Naive thymus-derived CD4-positive, alpha-beta T cell (primary cell): ENCODE data around the gene SIRPG. TPM values are rescaled to one million over a fixed set of nuclear protein-coding genes. Genes with fewer than 3 reads are reported as not detected.

ENCODE experiments used
- ATAC-seq: fragments of 150-1000 bp; cut with Tn5 transposase; 2 replicates; pipeline ENCODE4 v1.10.0; 2021; ENCODE audit warnings: mild to moderate bottlenecking, moderate library complexity
- CTCF ChIA-PET: fragments of 350-600 bp; sonication (Branson Sonifier 250); formaldehyde crosslinking; loops from one replicate; lab custom pipeline; 2021; ENCODE audit warnings: antibody characterized with exemption; lab: Charles Lee
- POLR2A ChIA-PET: fragments of 350-600 bp; sonication (Branson Sonifier 250); formaldehyde crosslinking; loops from one replicate; lab custom pipeline; 2021; ENCODE audit warnings: antibody characterized with exemption, inconsistent platforms; lab: Charles Lee
- DNase-seq, 9 donors: peaks; one replicate each; pipeline versions ENCODE4 v3.0.0 to v3.0.0-alpha.2; 2020 to 2022; ENCODE audit warnings: mixed read lengths in 1 of 9
- H3K27ac ChIP-seq: one replicate; pipeline ENCODE4 v1.7.0; 2013; ENCODE audit warnings: mild to moderate bottlenecking, low read depth, low read length, moderate library complexity
- H3K27me3 ChIP-seq, 2 donors: one replicate each; pipeline ENCODE4 v1.7.0; 2013; ENCODE audit warnings: low read length in 2 of 2, mild to moderate bottlenecking in 2 of 2, moderate library complexity in 2 of 2; ENCODE audit not compliant: control insufficient read depth in 2 of 2, insufficient read depth in 2 of 2
- H3K36me3 ChIP-seq, 3 experiments: 1 replicate in 2 of 3; 2 replicates in 1 of 3; pipeline ENCODE4 v1.7.0; 2013; ENCODE audit warnings: low read length in 3 of 3, mild to moderate bottlenecking in 3 of 3, moderate library complexity in 1 of 3; ENCODE audit not compliant: insufficient read depth in 3 of 3, control insufficient read depth in 2 of 3
- H3K4me1 ChIP-seq, 2 donors: one replicate each; pipeline ENCODE4 v1.7.0; 2013; ENCODE audit warnings: low read length in 2 of 2, mild to moderate bottlenecking in 2 of 2, moderate library complexity in 1 of 2; ENCODE audit not compliant: control insufficient read depth in 2 of 2, insufficient read depth in 2 of 2
- H3K4me3 ChIP-seq: 2 replicates; pipeline ENCODE4 v1.7.0; 2013; ENCODE audit warnings: mild to moderate bottlenecking, low read length
- H3K9me3 ChIP-seq, 3 experiments: 1 replicate in 2 of 3; 2 replicates in 1 of 3; pipeline ENCODE4 v1.7.0; 2013; ENCODE audit warnings: low read length in 3 of 3; ENCODE audit not compliant: control insufficient read depth in 2 of 3
- H3K27ac Mint-ChIP-seq, 9 donors: one replicate each; pipeline ENCODE4 v1.8.0; 2020 to 2022; ENCODE audit warnings: mixed read lengths in 9 of 9, mild to moderate bottlenecking in 8 of 9, moderate library complexity in 5 of 9, inconsistent platforms in 2 of 9
- H3K27me3 Mint-ChIP-seq, 5 donors: one replicate each; pipeline ENCODE4 v1.8.0; 2021 to 2022; ENCODE audit warnings: mixed read lengths in 5 of 5, mild to moderate bottlenecking in 1 of 5
- H3K36me3 Mint-ChIP-seq, 5 donors: one replicate each; pipeline ENCODE4 v1.8.0; 2020 to 2022; ENCODE audit warnings: mixed read lengths in 5 of 5, mild to moderate bottlenecking in 3 of 5, inconsistent platforms in 1 of 5
- H3K4me1 Mint-ChIP-seq, 7 donors: one replicate each; pipeline ENCODE4 v1.8.0; 2020 to 2022; ENCODE audit warnings: mixed read lengths in 7 of 7, mild to moderate bottlenecking in 3 of 7, inconsistent platforms in 1 of 7
- H3K4me3 Mint-ChIP-seq, 10 donors: one replicate each; pipeline ENCODE4 v1.8.0; 2020 to 2022; ENCODE audit warnings: mild to moderate bottlenecking in 10 of 10, mixed read lengths in 10 of 10, moderate library complexity in 6 of 10, inconsistent platforms in 2 of 10
- H3K9me3 Mint-ChIP-seq, 11 donors: one replicate each; pipeline ENCODE4 v1.8.0; 2020 to 2022; ENCODE audit warnings: mixed read lengths in 11 of 11, mild to moderate bottlenecking in 4 of 11, inconsistent platforms in 1 of 11, moderate library complexity in 1 of 11
- intact Hi-C, 2 donors: fragments of 100-400 bp; cut with micrococcal nuclease; formaldehyde crosslinking; loops; one replicate each; pipeline ENCODE4 v1.15.1; 2023
- polyA plus RNA-seq, 2 donors: library from polyadenylated mRNA; unstranded; fragments of 300-500 nt; fragmentation: Illumina TruSeq; gene quantifications; one replicate each; pipeline ENCODE4 v1.2.3, GENCODE V29; 2021
- total RNA-seq, 6 experiments: library from RNA in 5 of 6; stranded (reverse) in 5 of 6; gene quantifications; 1 replicate in 5 of 6; 2 replicates in 1 of 6; pipeline ENCODE4 v1.2.3 and lab custom pipeline; 2021 to 2026

The SIRPG gene
- total and polyA plus RNA-seq, 7 experiments from 2014 or later: 25.6 to 198 (median 51.4) TPM

DNA sequence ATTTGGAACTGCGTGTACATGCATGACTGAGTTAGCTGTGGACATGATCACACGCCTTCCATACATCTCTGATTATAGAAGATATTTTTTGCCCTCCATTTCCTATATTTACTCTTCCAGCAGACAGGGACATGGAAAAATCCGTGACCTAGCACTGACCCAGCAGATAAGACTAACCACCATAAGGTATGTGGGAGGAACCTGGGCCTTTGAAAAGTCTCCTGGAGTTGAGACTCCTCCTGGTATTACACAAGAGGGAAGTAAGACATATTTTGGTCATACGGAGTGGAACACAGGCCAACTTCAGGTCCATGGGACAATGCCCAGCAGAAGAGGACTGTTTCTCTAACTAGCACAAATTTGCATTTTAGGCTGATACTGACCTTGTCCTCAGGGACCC, 24.0 kb downstream of the SIRPG start:
- peak overlapping the region in 4 of 10 donors; percentile 14 to 42 (median 20) for H3K4me3 Mint-ChIP-seq
- H3K4me3 ChIP-seq: no peak overlapping the region
- POLR2A ChIA-PET: no interaction called here
- ATAC-seq (no peak), DNase-seq (no peak)
- H3K27me3 Mint-ChIP-seq: no peaks in the 10 kb centered on the region
- CTCF ChIA-PET: no interaction called here
- no peaks in the 10 kb centered on the region for H3K9me3 Mint-ChIP-seq
- no peaks in the 10 kb centered on the region for H3K9me3 ChIP-seq
- intact Hi-C loops: loop anchor here in 1 of 2 donors (1.0 kb wide), 1 partner anchor 8 kb away; no protein-coding TSS in a partner anchor
- peak overlapping the region in 8 of 9 donors; percentile 26 to 94 (median 85) for H3K27ac Mint-ChIP-seq
- peaks cover 29 to 74% (median 46%) of the 10 kb centered on the region in 7 donors for H3K4me1 Mint-ChIP-seq
- peak overlapping the region; percentile 42 for H3K27ac ChIP-seq
- peaks cover 14 to 26% of the 10 kb centered on the region in 2 donors for H3K4me1 ChIP-seq
- peaks cover 0 to 53% (median 20%) of the 10 kb centered on the region in 3 experiments for H3K36me3 ChIP-seq
- H3K36me3 Mint-ChIP-seq: peaks cover 22 to 76% (median 52%) of the 10 kb centered on the region in 5 donors
- H3K27me3 ChIP-seq: no peaks in the 10 kb centered on the region

DNA sequence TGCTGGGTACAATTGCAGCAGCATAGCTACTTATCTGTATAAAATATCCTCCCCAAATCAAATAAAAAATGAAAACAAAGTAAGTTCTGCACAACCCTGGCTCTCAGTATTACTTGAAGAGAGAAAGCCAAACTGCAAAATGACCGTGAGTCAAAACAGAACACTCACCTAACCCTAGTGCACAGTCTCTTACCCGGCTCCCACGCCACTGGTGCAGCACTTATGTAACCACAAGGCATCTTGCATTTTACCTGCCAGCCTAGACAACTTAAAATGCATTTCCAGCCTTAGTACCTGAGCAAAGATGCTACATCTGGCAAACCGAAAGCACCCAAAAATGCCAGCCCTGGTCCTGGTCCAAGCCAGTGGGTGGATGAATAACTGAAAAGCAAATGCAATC, 25.4 kb downstream of the SIRPG start:
- no peaks in the 10 kb centered on the region for H3K9me3 ChIP-seq
- peaks cover 0 to 59% (median 23%) of the 10 kb centered on the region in 3 experiments for H3K36me3 ChIP-seq
- ChIA-PET POLR2A (interaction anchor here (1.3 to 1.4 kb wide), 2 partner anchors 9 to 28 kb away, joined by 3 read pairs; no protein-coding TSS in a partner anchor), CTCF (interaction anchor here (1.0 kb wide), 1 partner anchor 102 kb away, joined by 3 read pairs; no protein-coding TSS in a partner anchor)
- DNase-seq (peak in 1 of 9 donors; percentile 23), ATAC-seq (peak; percentile 34)
- no peaks in the 10 kb centered on the region for H3K27me3 ChIP-seq
- peak overlapping the region; percentile 31 for H3K4me3 ChIP-seq
- H3K4me1 ChIP-seq: peaks cover 14 to 30% of the 10 kb centered on the region in 2 donors
- H3K27ac Mint-ChIP-seq: peak overlapping the region in 8 of 9 donors; percentile 52 to 94 (median 91)
- no peaks in the 10 kb centered on the region for H3K9me3 Mint-ChIP-seq
- H3K27ac ChIP-seq: peak overlapping the region; percentile 42
- peaks cover 25 to 75% (median 50%) of the 10 kb centered on the region in 5 donors for H3K36me3 Mint-ChIP-seq
- intact Hi-C loops: loop anchor here in 1 of 2 donors (1.0 kb wide), 1 partner anchor 10 kb away; no protein-coding TSS in a partner anchor
- H3K4me3 Mint-ChIP-seq: peak overlapping the region; percentile 1 to 77 (median 60)
- H3K27me3 Mint-ChIP-seq: no peaks in the 10 kb centered on the region
- H3K4me1 Mint-ChIP-seq: peaks cover 28 to 72% (median 59%) of the 10 kb centered on the region in 7 donors

DNA sequence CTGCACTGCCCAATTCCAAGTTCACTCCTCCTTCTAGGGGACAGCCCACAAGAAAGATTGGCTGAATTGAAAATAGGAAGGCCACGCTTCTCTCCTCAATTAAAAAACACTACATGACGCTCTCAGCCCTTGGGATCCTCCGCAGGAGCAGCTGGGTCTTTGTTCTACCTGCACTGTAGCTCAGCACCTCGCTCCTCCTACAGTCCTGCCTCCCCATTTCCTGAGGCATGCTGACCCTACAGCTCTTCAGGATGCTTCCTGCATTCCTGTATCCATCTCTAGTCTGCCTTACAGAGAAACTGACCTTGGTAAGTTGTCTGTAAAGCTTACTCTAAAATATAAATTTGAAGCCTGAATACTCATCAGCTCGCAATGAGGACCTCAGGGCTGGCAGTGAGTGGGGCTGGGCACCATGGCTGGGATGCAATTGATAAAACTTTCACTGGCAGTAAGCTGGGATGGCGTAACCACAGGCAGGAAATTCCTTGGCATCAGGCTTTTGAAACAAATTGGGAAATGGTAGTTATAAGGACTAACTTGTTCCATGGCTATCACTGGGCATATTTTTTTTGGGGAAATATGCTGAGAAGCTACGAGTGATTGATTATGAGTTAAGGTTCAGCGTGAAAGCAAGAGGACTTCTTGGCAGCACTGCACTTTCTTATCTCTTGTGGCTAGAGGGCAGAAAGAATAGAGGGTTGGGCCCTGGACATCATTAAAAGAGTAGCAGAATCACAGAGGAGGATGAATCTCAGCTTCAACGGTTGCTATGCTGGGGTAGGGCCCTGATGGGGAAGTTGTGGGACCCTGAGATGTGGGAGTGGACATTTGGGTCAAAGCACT, 26.0 kb downstream of the SIRPG start:
- peak overlapping the region in 8 of 9 donors; percentile 52 to 94 (median 91) for H3K27ac Mint-ChIP-seq
- ATAC-seq (no peak), DNase-seq (no peak)
- H3K27me3 ChIP-seq: no peaks in the 10 kb centered on the region
- H3K27me3 Mint-ChIP-seq: no peaks in the 10 kb centered on the region
- peaks cover 30 to 68% (median 46%) of the 10 kb centered on the region in 5 donors for H3K36me3 Mint-ChIP-seq
- CTCF ChIA-PET: interaction anchor here (0.6 to 1.0 kb wide), 2 partner anchors 102 to 104 kb away, joined by 3 to 4 read pairs; no protein-coding TSS in a partner anchor
- H3K9me3 Mint-ChIP-seq: no peaks in the 10 kb centered on the region
- H3K27ac ChIP-seq: peak overlapping the region; percentile 42
- POLR2A ChIA-PET: interaction anchor here (1.3 to 1.4 kb wide), 2 partner anchors 8 to 28 kb away, joined by 3 read pairs; no protein-coding TSS in a partner anchor
- H3K36me3 ChIP-seq: peaks cover 0 to 53% (median 23%) of the 10 kb centered on the region in 3 experiments
- H3K4me3 ChIP-seq: no peak overlapping the region
- H3K4me3 Mint-ChIP-seq: peak overlapping the region in 8 of 10 donors; percentile 16 to 77 (median 61)
- no peaks in the 10 kb centered on the region for H3K9me3 ChIP-seq
- intact Hi-C loops: loop anchor here in 1 of 2 donors (1.0 kb wide), 1 partner anchor 9 kb away; no protein-coding TSS in a partner anchor
- peaks cover 14 to 36% of the 10 kb centered on the region in 2 donors for H3K4me1 ChIP-seq
- peaks cover 32 to 74% (median 65%) of the 10 kb centered on the region in 7 donors for H3K4me1 Mint-ChIP-seq

DNA sequence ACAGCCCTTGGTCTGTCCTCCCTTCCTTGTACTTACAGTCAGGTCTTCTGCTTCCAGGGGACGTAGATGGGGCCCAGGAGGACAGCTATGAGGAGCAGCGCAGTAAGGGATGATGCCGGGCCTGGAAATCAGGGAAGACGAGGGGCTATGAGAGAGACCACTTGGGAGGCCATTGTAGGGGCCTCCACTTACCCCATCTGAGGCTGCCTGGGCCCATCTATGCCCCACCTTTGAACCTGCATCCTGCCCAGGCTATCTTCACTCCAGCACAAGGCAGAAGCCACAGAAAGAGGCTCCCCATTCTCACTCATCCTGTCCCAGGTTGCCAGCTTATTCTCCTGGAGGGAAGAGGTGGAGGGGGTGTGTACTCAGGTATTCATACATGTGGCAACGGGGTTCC, 27.4 kb downstream of the SIRPG start:
- ATAC-seq (no peak), DNase-seq (no peak)
- POLR2A ChIA-PET: interaction anchor here (0.7 kb wide), 1 partner anchor 37 kb away, joined by 3 read pairs; no protein-coding TSS in a partner anchor
- no peaks in the 10 kb centered on the region for H3K27me3 Mint-ChIP-seq
- CTCF ChIA-PET: interaction anchor here (1.8 kb wide), 1 partner anchor 54 kb away, joined by 5 read pairs; no protein-coding TSS in a partner anchor
- intact Hi-C loops: no loop called here
- peak overlapping the region in 1 of 10 donors; percentile 72 for H3K4me3 Mint-ChIP-seq
- no peaks in the 10 kb centered on the region for H3K9me3 Mint-ChIP-seq
- Histone ChIP-seq H3K27ac (peak overlapping the region; percentile 16), H3K9me3 (no peaks in the 10 kb centered on the region), H3K27me3 (no peaks in the 10 kb centered on the region), H3K4me3 (no peak overlapping the region), H3K36me3 (peaks cover 0 to 39% (median 16%) of the 10 kb centered on the region in 3 experiments), H3K4me1 (peaks cover 14 to 36% of the 10 kb centered on the region in 2 donors)
- H3K36me3 Mint-ChIP-seq: peaks cover 27 to 58% (median 37%) of the 10 kb centered on the region in 5 donors
- peak overlapping the region in 6 of 9 donors; percentile 19 to 94 (median 72) for H3K27ac Mint-ChIP-seq
- H3K4me1 Mint-ChIP-seq: peaks cover 37 to 78% (median 71%) of the 10 kb centered on the region in 7 donors

DNA sequence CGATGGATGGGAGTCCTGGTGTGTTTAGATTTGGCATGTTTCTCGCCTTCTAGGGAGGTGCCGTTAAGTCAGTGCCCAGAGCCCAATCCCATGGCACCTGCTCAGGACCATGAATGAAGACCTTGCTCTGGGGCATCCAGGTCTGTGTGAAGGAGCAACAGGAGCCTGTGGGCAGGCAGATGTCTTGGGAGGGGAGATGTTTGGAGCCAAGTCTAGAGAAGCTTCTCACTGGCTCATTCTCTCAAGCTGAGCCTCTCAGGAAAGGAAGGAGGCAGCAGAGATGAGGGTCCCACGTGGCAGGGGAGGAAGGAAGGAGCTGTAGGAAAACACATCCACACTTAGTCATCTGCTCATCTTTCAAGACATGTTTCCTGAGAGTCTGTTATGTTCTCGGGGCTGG, 28.3 kb downstream of the SIRPG start:
- H3K9me3 ChIP-seq: no peaks in the 10 kb centered on the region
- peaks cover 0 to 35% (median 16%) of the 10 kb centered on the region in 3 experiments for H3K36me3 ChIP-seq
- DNase-seq: no peak
- no peak for ATAC-seq
- Mint-ChIP-seq H3K4me1 (peaks cover 40 to 84% (median 74%) of the 10 kb centered on the region in 7 donors), H3K9me3 (no peaks in the 10 kb centered on the region), H3K4me3 (no peak overlapping the region), H3K27ac (peak overlapping the region in 7 of 9 donors; percentile 40 to 94 (median 73)), H3K36me3 (peaks cover 27 to 57% (median 35%) of the 10 kb centered on the region in 5 donors), H3K27me3 (no peaks in the 10 kb centered on the region)
- intact Hi-C loops: no loop called here
- CTCF ChIA-PET: interaction anchor here (1.8 kb wide), 1 partner anchor 55 kb away, joined by 5 read pairs; no protein-coding TSS in a partner anchor
- H3K4me3 ChIP-seq: no peak overlapping the region
- peaks cover 14 to 36% of the 10 kb centered on the region in 2 donors for H3K4me1 ChIP-seq
- no peaks in the 10 kb centered on the region for H3K27me3 ChIP-seq
- POLR2A ChIA-PET: no interaction called here
- H3K27ac ChIP-seq: no peak overlapping the region

DNA sequence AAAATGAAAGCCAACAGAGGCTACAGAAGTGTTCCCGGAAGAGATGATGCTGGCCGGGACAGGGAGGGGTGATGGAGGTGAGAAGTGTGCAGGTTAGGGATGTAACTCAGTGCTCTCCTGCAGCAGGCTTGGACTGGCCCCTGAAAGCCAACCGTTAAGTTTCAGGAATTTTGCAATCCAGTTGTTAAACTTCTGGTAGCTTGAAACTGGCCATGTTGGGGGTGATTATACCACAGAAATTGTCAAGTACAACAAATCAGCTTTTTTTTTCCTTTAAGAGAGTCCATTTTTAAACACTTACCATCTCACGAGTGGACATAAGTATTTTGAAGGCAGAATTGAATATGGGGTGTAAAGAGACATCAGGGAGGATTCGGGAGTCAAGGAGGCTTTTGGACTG, 29.0 kb downstream of the SIRPG start:
- Mint-ChIP-seq H3K27me3 (no peaks in the 10 kb centered on the region), H3K4me1 (peaks cover 45 to 84% (median 74%) of the 10 kb centered on the region in 7 donors), H3K36me3 (peaks cover 27 to 53% (median 31%) of the 10 kb centered on the region in 5 donors), H3K9me3 (no peaks in the 10 kb centered on the region), H3K27ac (peak overlapping the region in 7 of 9 donors; percentile 40 to 94 (median 73)), H3K4me3 (no peak overlapping the region)
- Histone ChIP-seq H3K36me3 (peaks cover 0 to 33% (median 16%) of the 10 kb centered on the region in 3 experiments), H3K27ac (no peak overlapping the region), H3K9me3 (no peaks in the 10 kb centered on the region), H3K4me3 (no peak overlapping the region), H3K27me3 (no peaks in the 10 kb centered on the region), H3K4me1 (peaks cover 14 to 33% of the 10 kb centered on the region in 2 donors)
- intact Hi-C loops: no loop called here
- DNase-seq (no peak), ATAC-seq (no peak)
- ChIA-PET CTCF (interaction anchor here (1.2 to 1.8 kb wide), 2 partner anchors 56 to 105 kb away, joined by 3 to 5 read pairs; no protein-coding TSS in a partner anchor), POLR2A (interaction anchor here (0.8 kb wide), 1 partner anchor 19 kb away, joined by 4 read pairs; no protein-coding TSS in a partner anchor)
